H1 (cell line): ENCODE data around the gene LRRC2. TPM values are rescaled to one million over a fixed set of nuclear protein-coding genes. Genes with fewer than 3 reads are reported as not detected.

ENCODE experiments used
- BRCA1 ChIP-seq: IDR thresholded peaks from 2 replicates; pipeline ENCODE4 v1.6.1; 2012; ENCODE audit warnings: low read depth, low read length, improper control_type of control experiment
- CHD7 ChIP-seq: fragments of 300-600 bp; sonication (generic); IDR thresholded peaks from 2 replicates; pipeline ENCODE4 v1.7.1; 2012; ENCODE audit warnings: low read length, moderate library complexity, mild to moderate bottlenecking, inconsistent platforms; ENCODE audit not compliant: insufficient replicate concordance
- EP300 ChIP-seq, 2 experiments: IDR thresholded peaks; 1 replicate in 1 of 2; 2 replicates in 1 of 2; pipeline ENCODE4 v1.6.1; 2011 to 2012; ENCODE audit warnings: low read depth in 2 of 2, low read length in 2 of 2, mild to moderate bottlenecking in 2 of 2, borderline replicate concordance in 1 of 2, inconsistent platforms in 1 of 2, moderate library complexity in 1 of 2
- GABPA ChIP-seq: IDR thresholded peaks from 2 replicates; pipeline ENCODE4 v1.6.1; 2011; ENCODE audit warnings: mild to moderate bottlenecking, low read length, moderate library complexity, borderline replicate concordance; ENCODE audit not compliant: insufficient read depth
- JUN ChIP-seq: IDR thresholded peaks from 2 replicates; pipeline ENCODE4 v1.6.1; 2011; ENCODE audit warnings: low read depth, mild to moderate bottlenecking, improper control_type of control experiment, low read length
- KDM4A ChIP-seq: IDR thresholded peaks from one replicate; pipeline ENCODE4 v1.7.1; 2012; ENCODE audit warnings: low read depth, mild to moderate bottlenecking, moderate library complexity, low read length, inconsistent platforms; ENCODE audit not compliant: severe bottlenecking
- NRF1 ChIP-seq: IDR thresholded peaks from 2 replicates; pipeline ENCODE4 v1.6.1; 2011; ENCODE audit warnings: mild to moderate bottlenecking, low read depth, low read length, improper control_type of control experiment
- SIX5 ChIP-seq: IDR thresholded peaks from 2 replicates; pipeline ENCODE4 v1.6.1; 2011; ENCODE audit warnings: mild to moderate bottlenecking, low read depth, low read length
- TEAD4 ChIP-seq: IDR thresholded peaks from 2 replicates; pipeline ENCODE4 v1.6.1; 2012; ENCODE audit warnings: low read depth, low read length, inconsistent platforms, mixed read lengths
- polyA plus RNA-seq, 7 experiments: library from polyadenylated mRNA; depleted of rRNA in 3 of 7; stranded (reverse) in 5 of 7; unstranded in 2 of 7; fragments of >200 nt in 5 of 7; fragments of 200-250 nt in 2 of 7; gene quantifications; 1 replicate in 5 of 7; 2 replicates in 1 of 7; 4 replicates in 1 of 7; pipeline versions ENCODE4 v1.2.1 to v1.2.3, GENCODE V29; 2011 to 2013; ENCODE audit warnings: missing spikeins in 2 of 7, mixed read lengths in 2 of 7
- total RNA-seq: library from RNA; stranded (reverse); fragmentation: NEBNext Ultra II Directional; extraction: Animal tissue kit (Norgen Biotek cat#: 25700); gene quantifications from 2 replicates; pipeline ENCODE4 v1.2.1, GENCODE V29; 2021

LRRC2 gene
- total and polyA plus RNA-seq, 2 of the 8 experiments (the other 6 are each of a cell fraction or from before 2014, with no cell fraction given), result 1.4 to 6.4 TPM

- no peak for TF ChIP-seq CHD7
- no peak for TF ChIP-seq GABPA
- TF ChIP-seq JUN, result no peak
- TF ChIP-seq NRF1, result no peak
- TF ChIP-seq TEAD4, result no peak
- no peak for TF ChIP-seq EP300 (IDR thresholded peaks at IDR 0.05; ENCODE audit: borderline replicate concordance in 1 of 2, low read depth in 2 of 2, low read length in 2 of 2)
- no peak for TF ChIP-seq KDM4A
- TF ChIP-seq BRCA1, result no peak
- TF ChIP-seq SIX5, result no peak
- TF ChIP-seq, all 59 proteins: peak for 0
These were observed 48.9 kb downstream of the LRRC2 start (continued) for GRCh38 chr3:46517016-46517783.
